ENCODE measurements around the gene CLDN15. TPM values are rescaled to one million over a fixed set of nuclear protein-coding genes. Genes with fewer than 3 reads are reported as not detected.

Gene CLDN15
- polyA plus RNA-seq, 3 donors, result 19.3 TPM; not detected in 2

GRCh38 chr7:101185258-101185839 lies 52.3 kb downstream of the CLDN15 start:
- Histone ChIP-seq H3K9ac (ENCODE audit: insufficient read depth, low read length, poor library complexity, severe bottlenecking) (no peak overlapping the region), H4K20me1 (ENCODE audit: insufficient read depth, low read length) (no peaks in the 10 kb centered on the region), H3K36me3 (replicated peaks in 1 of 2; ENCODE audit: control insufficient read depth in 1 of 2, insufficient read depth in 2 of 2, low read length in 2 of 2) (no peaks in the 10 kb centered on the region), H2AFZ (ENCODE audit: insufficient read depth, low read depth, low read length, poor library complexity, severe bottlenecking) (no peak overlapping the region), H3K9me3 (replicated peaks in 1 of 2; ENCODE audit: control insufficient read depth in 1 of 2, insufficient read depth in 1 of 2, low read length in 2 of 2) (peaks cover 0 to 8% of the 10 kb centered on the region in 2 donors), H3K79me2 (ENCODE audit: insufficient read depth, low read length) (no peaks in the 10 kb centered on the region), H3K27ac (ENCODE audit: low read depth in 1 of 2, low read length in 2 of 2) (no peak overlapping the region), H3K4me3 (replicated peaks in 1 of 3; ENCODE audit: low read depth in 2 of 3, low read length in 3 of 3) (no peak overlapping the region), H3K27me3 (ENCODE audit: control insufficient read depth in 2 of 2, insufficient read depth in 2 of 2, low read length in 2 of 2) (peaks cover 11 to 27% of the 10 kb centered on the region in 2 donors), H3K4me1 (ENCODE audit: control insufficient read depth in 1 of 2, insufficient read depth in 2 of 2, low read length in 2 of 2) (peaks cover 12 to 14% of the 10 kb centered on the region in 2 donors), H3K4me2 (replicated peaks; ENCODE audit: extremely low read depth, low read length, poor library complexity, severe bottlenecking) (no peak overlapping the region)
- intact Hi-C loops (cut with micrococcal nuclease), result loop anchor here in 1 of 2 donors (2.0 kb wide), 1 partner anchor 15 kb away; no protein-coding TSS in a partner anchor
- 87% methylated on average over 3 of the region's 5 CpGs for WGBS (ENCODE audit: insufficient coverage)
- H3K4me3 Mint-ChIP-seq, result peak overlapping the region in 1 of 2 donors; percentile 44
- H3K4me1 Mint-ChIP-seq, result peaks cover 17% of the 10 kb centered on the region
- H3K36me3 Mint-ChIP-seq, result peaks cover 0 to 4% of the 10 kb centered on the region in 2 donors
- peaks cover 31 to 47% (median 33%) of the 10 kb centered on the region in 3 donors for H3K27me3 Mint-ChIP-seq (ENCODE audit: low read depth in 3 of 3)
- no peak overlapping the region for H3K27ac Mint-ChIP-seq
- peaks cover 0 to 13% (median 8%) of the 10 kb centered on the region in 7 donors for H3K9me3 Mint-ChIP-seq
- peak in 1 of 3 donors; percentile 49 for DNase-seq
- no peak for TF ChIP-seq CTCF (IDR thresholded peaks at IDR 0.05)

Small RNA genes lying within 50 kb of the gene (small RNA-seq; reads per million reads assigned to genes)
- gene RNU6-1104P (ENCODE audit: insufficient read length, low read depth), result not detected

Other genes starting within 250 kb of the CLDN15 start
- not detected for gene MUC17, start 217.7 kb downstream of the CLDN15 start, polyA plus RNA-seq
- 1 to 10 TPM in 2 of 3 donors, under 1 TPM in 1; 0.66 to 9.4 (median 1.2) TPM for gene TRIM56, start 152.3 kb downstream of the CLDN15 start, polyA plus RNA-seq
- gene SERPINE1, start 110.7 kb downstream of the CLDN15 start, polyA plus RNA-seq, result under 1 TPM; 0.07 to 0.21 (median 0.16) TPM
- 10 to 100 TPM; 10.1 to 21.3 (median 10.9) TPM for gene AP1S1, start 83.3 kb downstream of the CLDN15 start, polyA plus RNA-seq
- gene VGF, start 72.2 kb downstream of the CLDN15 start, polyA plus RNA-seq, result not detected
- not detected for gene NAT16, start 57.5 kb downstream of the CLDN15 start, polyA plus RNA-seq
- gene MOGAT3, start 36.8 kb downstream of the CLDN15 start, polyA plus RNA-seq, result not detected
- 10 to 100 TPM; 26.9 to 70.1 (median 28.1) TPM for gene PLOD3, start 20.2 kb downstream of the CLDN15 start, polyA plus RNA-seq
- gene ZNHIT1, start 19.6 kb downstream of the CLDN15 start, polyA plus RNA-seq, result 100 to 1,000 TPM in 1 of 3 donors, 10 to 100 TPM in 2; 29.3 to 109 (median 74.9) TPM
- 100 to 1,000 TPM; 152 to 198 (median 195) TPM for gene FIS1, start 7.3 kb upstream of the CLDN15 start, polyA plus RNA-seq
- gene IFT22, start 84.0 kb upstream of the CLDN15 start, polyA plus RNA-seq, result 1 to 10 TPM in 1 of 3 donors, under 1 TPM in 2; 0.59 to 1.5 (median 0.87) TPM
- not detected for gene COL26A1, start 125.1 kb upstream of the CLDN15 start, polyA plus RNA-seq

Data from CD14-positive monocyte (primary cell).